HG03521 (cell line): ENCODE measurements around the gene CCDC27.
"Not testable (repeated sequence)": the region's sequence is repeated elsewhere in the genome, so short reads cannot be mapped to it uniquely, and the experiment has no call there.

Experiments
- ATAC-seq: cut with Tn5 transposase; IDR thresholded peaks from one replicate; pipeline ENCODE4 v1.9.1; 2021; ENCODE audit warnings: mild to moderate bottlenecking, moderate library complexity; ENCODE audit not compliant: unreplicated experiment

CCDC27 gene

DNA sequence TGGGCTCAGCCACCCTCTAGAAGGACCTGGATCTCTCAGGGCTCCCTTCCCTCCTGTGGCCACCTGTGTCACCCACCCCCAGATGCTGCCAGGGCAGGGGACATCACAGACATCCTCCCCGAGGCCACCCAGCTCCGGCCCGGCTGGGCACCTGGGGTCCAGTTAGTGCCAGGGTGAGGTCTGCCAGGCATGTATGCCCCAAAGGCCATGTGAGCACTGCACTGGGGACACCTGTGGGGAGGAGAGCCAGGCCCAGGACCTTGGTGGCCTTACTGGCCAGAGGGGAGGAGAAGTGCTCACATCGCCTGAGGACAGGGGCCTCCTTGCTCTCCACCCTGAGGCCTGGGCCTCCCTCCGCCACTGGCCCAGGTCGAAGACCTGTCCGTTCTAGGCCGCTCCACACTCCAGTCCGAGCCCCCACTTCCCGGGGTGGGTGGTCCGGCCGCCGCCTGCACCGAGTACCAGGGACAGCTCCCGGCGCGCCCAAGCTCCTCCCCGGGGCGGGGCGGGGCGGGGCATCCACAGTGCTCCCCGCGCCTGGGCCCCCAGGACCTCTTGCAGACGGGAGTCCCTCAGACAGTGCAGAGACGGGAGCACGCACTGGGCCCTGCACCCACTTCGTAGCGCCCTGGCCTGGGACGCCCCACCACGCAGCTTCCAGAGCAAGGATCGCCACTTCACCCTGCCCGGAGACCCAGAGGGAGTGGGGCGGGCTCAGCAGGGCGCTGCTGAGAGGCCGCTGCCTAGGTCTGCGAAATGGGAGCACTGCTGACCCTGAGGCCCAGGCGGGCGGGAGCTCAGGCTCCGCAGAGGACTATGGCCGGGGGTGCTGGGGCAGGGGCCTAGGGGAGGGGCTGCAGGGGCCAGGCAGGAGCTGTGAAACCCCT is 34.3 kb upstream of the CCDC27 start:
- ATAC-seq: no peak

DNA sequence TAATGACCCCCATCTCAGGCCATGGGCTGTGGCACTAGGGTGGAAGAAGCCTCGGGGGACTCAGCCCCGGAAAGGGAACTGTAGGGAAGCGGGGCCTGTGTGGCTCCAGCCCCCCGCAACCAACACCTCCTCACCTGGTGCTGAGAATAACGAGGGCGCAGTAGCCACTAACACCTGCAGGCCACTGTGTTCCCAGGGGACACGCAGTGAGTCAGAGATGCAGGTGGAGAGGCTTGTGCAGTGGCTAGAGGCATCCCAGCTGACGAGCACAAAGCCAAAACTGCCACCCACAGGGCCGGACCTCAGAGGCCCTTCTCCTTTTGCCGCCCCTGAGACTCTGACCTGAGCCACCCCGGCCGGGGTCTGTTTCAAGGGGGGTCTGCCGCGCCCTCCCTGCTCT is 33.5 kb upstream of the CCDC27 start:
- no peak for ATAC-seq

DNA sequence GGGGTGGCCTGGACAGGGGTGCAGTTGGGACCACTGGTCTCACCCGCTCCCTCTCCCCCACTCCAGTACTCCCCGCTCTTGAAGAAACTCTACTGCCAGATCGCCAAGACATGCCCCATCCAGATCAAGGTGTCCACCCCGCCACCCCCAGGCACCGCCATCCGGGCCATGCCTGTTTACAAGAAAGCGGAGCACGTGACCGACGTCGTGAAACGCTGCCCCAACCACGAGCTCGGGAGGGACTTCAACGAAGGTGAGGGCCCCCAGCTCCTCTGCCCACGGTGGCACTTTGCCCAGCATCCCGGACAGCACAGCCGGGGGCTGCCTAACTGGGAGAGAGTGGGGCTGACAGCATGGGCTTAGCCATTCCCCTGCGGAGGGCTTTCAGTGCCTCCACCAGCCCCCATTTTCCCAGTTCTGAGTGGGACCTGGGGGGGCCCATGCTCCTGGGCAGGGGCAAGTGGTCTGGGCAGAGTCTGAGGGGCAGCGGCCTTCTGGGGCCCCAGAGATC is 30.2 kb upstream of the CCDC27 start:
- ATAC-seq: no peak

DNA sequence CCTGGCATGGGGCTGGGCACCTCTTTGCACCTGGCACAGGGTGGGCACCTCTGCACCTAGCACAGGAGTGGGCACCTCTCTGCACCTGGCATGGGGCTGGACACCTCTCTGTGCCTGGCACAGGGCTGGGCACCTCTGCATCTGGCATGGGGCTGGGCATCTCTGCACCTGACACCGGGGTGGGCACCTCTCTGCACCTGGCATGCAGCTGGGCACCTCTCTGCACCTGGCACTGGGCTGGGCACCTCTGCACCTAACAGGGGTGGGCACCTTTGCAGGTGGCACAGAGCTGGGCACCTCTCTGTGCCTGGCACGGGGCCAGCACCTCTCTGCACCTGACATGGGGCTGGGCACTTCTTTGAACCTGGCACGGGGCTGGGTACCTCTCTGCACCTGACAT is 29.4 kb upstream of the CCDC27 start:
- ATAC-seq: no peak

DNA sequence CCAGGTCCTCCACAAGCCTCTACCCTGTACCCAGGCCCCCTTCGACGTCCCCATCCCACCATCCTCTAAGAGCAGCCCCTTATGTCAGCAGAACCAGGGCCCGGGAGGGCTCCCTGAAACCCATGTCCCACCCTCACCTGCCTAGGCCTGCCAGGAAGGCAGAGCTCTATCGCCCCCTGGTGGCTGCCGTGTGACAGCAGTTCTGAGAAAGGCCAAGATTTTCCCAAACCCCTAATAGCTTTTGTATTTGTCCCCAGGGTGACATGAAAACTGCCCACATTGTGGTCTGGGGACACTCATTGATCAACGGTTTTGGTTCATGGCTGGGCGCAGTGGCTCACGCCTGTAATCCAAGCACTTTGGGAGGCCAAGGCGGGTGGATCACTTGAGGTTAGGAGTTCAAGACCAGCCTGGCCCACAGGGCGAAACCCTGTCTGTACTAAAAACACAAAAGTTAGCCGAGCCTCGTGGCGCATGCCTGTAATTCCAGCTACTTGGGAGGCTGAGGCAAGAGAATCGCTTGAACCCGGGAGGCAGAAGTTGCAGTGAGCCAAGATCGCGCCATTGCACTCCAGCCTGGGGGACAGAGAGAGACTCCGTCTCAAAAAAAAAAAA is 27.7 kb upstream of the CCDC27 start:
- not testable (repeated sequence) for ATAC-seq

DNA sequence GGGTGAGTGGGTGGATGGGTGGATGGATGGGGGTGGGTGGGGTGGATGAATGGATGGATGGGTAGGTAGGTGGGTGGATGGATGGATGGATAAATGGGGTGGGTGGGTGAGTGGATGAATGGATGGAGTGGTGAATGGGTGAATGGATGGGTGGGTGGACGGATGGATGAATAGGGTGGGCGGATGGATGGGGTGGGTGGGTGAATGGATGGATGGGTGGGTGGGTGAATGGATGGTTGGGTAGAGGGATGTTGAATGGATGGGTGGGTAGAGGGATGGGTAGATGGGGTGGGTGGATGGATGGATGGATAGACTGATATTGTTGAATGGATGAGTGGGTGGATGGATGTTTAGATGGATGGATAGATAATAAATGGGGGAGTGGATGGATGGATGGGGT is 26.9 kb upstream of the CCDC27 start:
- no peak for ATAC-seq

DNA sequence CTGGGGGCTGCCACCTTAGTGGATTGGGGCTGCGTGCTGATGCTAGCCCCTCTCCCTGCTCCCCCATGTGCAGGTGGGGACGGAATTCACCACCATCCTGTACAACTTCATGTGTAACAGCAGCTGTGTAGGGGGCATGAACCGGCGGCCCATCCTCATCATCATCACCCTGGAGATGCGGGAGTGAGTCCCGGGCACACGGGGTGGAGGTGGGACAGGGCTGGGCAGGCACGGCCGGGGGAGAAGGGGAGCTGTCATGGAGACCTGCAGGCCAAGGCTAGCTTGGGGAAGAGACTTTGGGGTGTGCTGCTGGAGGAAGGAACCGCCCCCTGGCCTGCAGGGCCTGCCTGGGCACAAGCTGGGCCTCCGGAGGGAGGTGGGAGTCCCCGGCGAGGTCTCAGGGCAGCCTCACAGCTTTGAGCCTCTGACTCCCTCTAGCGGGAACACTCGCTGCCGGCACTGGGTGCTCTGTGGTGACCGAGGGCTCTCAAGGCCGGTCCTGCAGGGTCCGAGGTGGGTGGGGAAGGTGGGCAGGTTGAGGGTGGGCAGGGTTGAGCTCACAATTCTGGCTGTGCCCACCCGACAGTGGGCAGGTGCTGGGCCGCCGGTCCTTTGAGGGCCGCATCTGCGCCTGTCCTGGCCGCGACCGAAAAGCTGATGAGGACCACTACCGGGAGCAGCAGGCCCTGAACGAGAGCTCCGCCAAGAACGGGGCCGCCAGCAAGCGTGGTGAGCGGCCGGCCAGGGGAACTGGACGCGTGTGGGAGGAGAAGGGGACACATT is 25.0 kb upstream of the CCDC27 start:
- no peak for ATAC-seq

DNA sequence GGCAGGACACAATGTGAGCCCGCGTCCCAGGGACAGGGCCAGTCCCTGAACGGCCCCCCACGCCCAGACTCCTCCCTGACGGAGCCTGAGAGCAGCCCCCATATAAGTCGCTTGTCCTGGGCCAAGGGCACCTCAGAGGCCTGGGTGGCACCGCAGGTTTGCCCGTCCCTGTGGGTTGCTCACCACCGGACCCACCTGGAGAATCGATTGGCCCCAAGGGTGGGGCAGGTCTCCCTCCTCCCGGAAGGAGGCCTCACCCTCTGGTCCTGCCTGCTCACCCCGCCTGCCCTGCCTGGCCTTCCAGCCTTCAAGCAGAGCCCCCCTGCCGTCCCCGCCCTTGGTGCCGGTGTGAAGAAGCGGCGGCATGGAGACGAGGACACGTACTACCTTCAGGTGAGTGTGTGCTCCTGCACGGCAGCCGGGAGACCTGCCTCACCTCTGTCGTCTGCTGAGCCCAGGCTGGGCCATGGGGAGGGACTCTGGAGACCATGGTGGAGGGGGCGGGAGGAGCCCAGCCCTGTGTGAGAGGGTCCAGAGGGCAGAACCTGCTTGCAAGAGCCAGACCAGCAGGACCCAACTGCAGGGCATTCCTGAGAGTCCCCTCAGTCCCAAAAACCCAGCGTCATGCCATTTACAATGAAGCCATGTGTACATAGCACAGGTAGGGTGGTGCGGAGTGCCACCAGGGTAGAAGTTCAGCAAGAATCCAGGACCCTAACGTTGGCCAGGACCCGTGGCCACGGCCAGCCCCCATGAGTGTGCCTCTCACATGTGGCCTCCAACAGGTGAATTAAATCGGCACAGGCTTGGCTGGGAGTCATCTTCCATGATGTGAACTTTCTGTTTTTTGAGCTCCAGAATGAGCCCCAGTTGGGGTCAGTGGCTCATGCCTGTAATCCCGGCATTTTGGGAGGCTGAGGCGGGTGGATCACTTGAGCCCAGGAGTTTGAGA is 24.1 kb upstream of the CCDC27 start:
- no peak for ATAC-seq

DNA sequence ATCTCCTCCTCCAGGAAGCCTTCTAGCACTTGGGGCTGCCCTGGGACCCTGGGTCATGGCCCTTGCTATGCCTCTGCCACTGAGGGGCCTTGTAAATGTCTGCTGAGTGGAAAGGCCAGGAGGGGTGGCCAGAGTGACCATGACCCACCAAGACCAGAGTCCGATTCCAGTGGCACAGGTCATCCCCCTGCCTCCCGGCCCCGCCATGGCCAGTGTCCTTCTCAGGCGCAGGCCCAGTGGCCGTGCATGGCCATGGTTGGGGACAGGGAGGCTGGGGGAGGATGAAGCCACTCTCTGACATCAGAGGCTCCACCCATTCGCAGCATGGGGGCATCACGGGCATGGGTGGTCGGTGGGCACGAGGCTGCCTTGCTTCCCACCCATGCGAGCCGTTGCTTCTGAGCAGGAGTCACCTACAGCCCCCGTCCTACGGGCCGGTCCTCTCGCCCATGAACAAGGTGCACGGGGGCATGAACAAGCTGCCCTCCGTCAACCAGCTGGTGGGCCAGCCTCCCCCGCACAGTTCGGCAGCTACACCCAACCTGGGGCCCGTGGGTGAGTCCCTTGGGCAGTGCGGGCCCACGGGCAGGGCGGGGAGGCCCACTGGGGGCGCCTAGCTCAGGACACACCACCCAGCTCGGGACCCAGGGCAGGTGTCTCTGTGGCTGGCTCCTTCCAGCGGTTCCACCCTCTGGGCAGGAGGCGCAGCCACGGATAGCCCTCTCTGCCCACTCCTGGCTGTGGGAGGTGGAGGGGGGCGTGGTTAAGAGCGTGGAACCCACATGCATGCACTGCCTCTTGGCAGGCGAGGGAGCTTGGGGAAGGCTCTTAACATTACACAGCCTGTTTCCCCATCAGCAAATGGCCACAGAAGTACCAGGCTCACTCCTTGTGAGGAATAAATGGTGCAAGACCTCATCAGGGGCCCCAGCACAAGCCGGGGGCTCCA is 22.4 kb upstream of the CCDC27 start:
- ATAC-seq: no peak

DNA sequence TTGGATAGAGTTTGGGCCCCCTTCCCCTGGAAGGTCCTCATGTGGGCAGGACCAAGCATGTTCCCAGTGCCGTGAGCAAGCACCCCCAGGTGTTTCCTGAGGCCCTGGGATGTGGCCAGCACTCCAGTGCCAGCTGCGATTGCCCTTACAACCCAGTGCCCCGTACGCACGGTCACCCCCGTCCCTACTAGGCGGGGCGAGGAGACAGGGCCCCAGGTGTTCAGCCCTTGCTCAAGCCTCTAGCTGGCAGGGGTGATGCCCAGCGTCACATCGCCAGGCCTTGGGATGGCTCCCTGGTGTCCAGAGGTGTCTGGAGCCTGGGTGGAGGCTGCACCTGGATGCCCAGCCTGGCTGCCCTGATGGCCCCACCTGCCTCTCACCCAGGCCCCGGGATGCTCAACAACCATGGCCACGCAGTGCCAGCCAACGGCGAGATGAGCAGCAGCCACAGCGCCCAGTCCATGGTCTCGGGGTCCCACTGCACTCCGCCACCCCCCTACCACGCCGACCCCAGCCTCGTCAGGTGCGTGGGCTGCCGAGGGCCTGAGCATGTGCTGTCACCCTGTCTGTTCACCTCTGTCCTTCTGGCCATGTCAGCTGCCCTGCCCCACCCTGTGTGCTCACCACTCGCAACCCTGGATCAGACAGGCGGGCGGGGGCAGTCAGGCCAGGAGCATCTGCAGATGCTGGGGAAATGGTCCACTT is 21.6 kb upstream of the CCDC27 start:
- ATAC-seq: no peak

DNA sequence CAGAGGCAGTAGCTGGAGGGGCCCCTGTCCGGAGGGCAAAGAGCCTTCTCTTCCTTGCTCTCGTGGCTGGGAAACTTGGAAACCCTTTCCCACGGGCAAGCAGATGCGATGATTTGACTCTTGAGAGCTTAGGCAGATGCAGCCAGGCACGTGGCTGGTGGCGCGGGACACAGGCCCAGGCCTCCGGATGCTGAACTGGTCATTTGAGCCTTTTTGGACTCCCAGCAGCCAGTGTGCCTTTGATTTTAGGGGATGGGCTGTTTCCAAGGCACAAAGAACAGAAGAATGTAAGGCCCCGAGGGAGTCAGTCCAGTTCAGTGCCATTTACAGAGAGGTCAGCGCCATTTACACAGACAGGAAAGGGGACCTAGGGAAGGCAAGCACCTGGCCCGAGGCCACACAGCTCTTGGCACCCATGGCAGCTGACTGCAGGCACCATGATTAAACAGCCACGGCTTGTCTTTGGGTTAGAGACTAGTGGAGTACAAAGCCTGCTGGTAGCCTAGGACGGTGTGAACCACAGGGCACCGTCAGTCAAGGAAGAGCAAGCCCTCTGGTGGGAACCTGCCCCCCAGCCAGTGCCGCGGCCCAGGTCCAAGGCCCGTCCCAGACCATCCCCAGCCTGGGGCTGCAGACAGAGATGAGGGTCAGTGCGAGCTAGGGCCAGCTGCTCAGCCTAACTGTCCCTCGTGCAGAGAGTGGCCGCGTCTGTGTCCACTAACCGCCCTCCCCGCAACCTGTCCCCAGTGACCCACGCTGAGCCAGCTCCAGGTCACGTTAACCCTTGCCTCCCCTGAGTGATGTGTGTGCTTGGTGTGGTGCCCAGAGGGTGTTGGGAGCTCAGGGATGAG is 20.4 kb upstream of the CCDC27 start:
- no peak for ATAC-seq

DNA sequence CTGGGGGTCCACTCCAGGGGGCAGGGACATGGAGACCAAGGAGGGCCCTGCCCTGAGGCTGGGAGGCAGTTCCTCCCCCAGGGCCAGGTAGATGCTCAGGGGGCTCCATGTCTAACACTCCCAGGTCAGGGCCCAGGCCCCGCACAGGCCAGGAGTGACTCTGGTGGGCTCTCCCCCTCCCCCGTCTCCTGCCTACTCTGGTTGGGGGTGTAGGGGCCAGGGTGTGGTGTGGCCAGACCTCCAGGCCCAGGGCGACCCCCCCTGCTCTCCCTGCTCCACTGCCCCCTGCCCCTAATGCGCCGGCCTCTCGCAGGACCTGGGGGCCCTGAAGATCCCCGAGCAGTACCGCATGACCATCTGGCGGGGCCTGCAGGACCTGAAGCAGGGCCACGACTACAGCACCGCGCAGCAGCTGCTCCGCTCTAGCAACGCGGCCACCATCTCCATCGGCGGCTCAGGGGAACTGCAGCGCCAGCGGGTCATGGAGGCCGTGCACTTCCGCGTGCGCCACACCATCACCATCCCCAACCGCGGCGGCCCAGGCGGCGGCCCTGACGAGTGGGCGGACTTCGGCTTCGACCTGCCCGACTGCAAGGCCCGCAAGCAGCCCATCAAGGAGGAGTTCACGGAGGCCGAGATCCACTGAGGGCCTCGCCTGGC is 19.7 kb upstream of the CCDC27 start:
- ATAC-seq: no peak

DNA sequence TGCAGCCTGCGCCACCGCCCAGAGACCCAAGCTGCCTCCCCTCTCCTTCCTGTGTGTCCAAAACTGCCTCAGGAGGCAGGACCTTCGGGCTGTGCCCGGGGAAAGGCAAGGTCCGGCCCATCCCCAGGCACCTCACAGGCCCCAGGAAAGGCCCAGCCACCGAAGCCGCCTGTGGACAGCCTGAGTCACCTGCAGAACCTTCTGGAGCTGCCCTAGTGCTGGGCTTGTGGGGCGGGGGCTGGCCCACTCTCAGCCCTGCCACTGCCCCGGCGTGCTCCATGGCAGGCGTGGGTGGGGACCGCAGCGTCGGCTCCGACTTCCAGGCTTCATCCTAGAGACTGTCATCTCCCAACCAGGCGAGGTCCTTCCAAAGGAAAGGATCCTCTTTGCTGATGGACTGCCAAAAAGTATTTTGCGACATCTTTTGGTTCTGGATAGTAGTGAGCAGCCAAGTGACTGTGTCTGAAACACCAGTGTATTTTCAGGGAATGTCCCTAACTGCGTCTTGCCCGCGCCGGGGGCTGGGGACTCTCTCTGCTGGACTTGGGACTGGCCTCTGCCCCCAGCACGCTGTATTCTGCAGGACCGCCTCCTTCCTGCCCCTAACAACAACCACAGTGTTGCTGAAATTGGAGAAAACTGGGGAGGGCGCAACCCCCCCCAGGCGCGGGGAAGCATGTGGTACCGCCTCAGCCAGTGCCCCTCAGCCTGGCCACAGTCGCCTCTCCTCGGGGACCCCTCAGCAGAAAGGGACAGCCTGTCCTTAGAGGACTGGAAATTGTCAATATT is 19.0 kb upstream of the CCDC27 start:
- ATAC-seq: no peak

DNA sequence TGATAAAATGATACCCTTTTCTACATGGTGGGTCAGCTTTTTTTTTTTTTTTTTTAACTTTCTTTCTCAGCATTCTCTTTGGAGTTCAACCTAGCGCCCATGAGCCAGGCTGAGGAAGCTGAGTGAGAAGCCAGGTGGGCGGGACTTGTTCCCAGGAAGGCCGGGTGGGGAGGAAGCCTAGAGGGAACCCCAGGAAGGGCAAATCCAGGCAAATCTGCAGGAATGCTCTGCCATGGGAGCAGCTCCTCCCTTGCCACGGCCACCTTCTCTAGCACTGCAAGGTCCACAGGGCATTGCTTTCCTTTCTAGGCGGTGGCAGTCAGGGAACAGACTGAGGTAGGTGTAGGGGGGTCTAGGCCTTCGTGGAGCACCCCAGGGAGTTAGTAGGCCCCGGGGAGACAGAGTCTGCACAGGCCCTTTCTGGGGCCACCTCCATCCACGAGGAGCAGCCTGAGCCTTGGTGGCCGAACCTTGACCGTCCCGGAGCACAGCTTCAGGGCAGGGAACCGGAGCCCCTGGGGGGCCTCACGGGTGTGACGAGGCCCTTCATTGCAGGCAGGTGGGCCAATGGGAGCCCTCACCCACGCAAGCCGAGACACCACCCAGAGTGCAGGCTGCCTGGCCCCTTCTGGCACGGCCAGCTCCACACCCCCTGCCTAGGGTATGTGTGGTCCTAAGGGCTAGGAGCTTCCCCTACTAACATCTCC is 18.2 kb upstream of the CCDC27 start:
- no peak for ATAC-seq

DNA sequence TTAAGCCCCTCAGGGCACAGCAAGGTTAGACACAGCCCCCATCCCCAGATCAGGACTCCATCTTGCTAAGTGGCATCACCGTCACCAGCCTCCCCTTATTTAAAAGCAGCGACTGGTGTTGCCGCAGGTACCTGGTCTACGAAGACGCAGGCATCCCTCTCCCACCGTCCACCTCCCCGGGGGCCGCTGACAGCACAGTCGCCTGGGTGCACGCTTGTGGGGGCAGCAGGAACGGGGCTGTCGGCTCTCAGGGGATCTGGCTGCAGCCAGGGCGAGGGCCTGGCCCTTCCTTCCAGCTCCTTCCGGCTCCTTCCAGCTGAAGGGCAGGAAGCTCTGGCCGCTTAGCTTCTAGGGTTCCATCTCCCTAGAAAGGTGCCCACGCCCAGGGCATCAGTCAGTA is 17.6 kb upstream of the CCDC27 start:
- ATAC-seq: no peak
